GDM1 (cell line): ENCODE results near the gene KCNK7.
"Not testable (repeated sequence)": the region's sequence is repeated elsewhere in the genome, so short reads cannot be mapped to it uniquely, and the experiment has no call there.

Experiments used
- DNase-seq: peaks from one replicate; lab custom pipeline; 2025; lab: John Stamatoyannopoulos, UW

Gene KCNK7

GRCh38 chr11:65595543-65596281 lies at the start of gene KCNK7:
KCNK7 (minus strand) TSS chr11:65595800; CDS start chr11:65595772, 28 bp downstream.
- DNase-seq = no peak

- DNase-seq = no peak
Observed at GRCh38 chr11:65644837-65645236, 49.2 kb upstream of the KCNK7 start.

- DNase-seq = no peak
Observed at GRCh38 chr11:65643971-65644370, 48.4 kb upstream of the KCNK7 start.

- DNase-seq = no peak
Observed at GRCh38 chr11:65642014-65642671, 46.5 kb upstream of the KCNK7 start.

GRCh38 chr11:65641297-65642013 lies 45.9 kb upstream of the KCNK7 start:
- DNase-seq = no peak

GRCh38 chr11:65640483-65641296 lies 45.1 kb upstream of the KCNK7 start:
- DNase-seq = peak; percentile 92

- peak; percentile 77 for DNase-seq
Observed at GRCh38 chr11:65639623-65640482, 44.3 kb upstream of the KCNK7 start.

- not testable (repeated sequence) for DNase-seq
Observed at GRCh38 chr11:65639228-65639597, 43.6 kb upstream of the KCNK7 start.

- DNase-seq = peak; percentile 71
Observed at GRCh38 chr11:65637794-65638419, 42.3 kb upstream of the KCNK7 start, which contains the start of gene SIPA1. SIPA1 (plus strand) TSS chr11:65638101; CDS start chr11:65640922, 2,821 bp downstream.

GRCh38 chr11:65637032-65637557 lies 41.5 kb upstream of the KCNK7 start:
- DNase-seq = no peak

GRCh38 chr11:65636108-65637031 lies 40.8 kb upstream of the KCNK7 start:
- DNase-seq = no peak

- no peak for DNase-seq
Observed at GRCh38 chr11:65634905-65635731, 39.5 kb upstream of the KCNK7 start.

GRCh38 chr11:65634440-65634839 lies 38.8 kb upstream of the KCNK7 start:
- DNase-seq = no peak

GRCh38 chr11:65634109-65634436 lies 38.5 kb upstream of the KCNK7 start:
- DNase-seq = no peak

- DNase-seq = peak; percentile 17
Observed at GRCh38 chr11:65633390-65634108, 37.9 kb upstream of the KCNK7 start.

GRCh38 chr11:65630215-65630614 lies 34.6 kb upstream of the KCNK7 start:
- DNase-seq = no peak

- DNase-seq = no peak
Observed at GRCh38 chr11:65629579-65629978, 34.0 kb upstream of the KCNK7 start.

GRCh38 chr11:65627202-65627601 lies 31.6 kb upstream of the KCNK7 start:
- DNase-seq = no peak
